HEK293 (cell line): ENCODE results near the gene TBC1D5.

Experiments used
- ZNF202 ChIP-seq: fragments of 450-650 bp; formaldehyde crosslinking; IDR thresholded peaks from 2 replicates; pipeline ENCODE4 v1.5.1; 2016; ENCODE audit warnings: missing biosample characterization, missing genetic modification characterization, borderline replicate concordance
- ZNF274 ChIP-seq, 2 experiments: fragments of 200-500 bp in 1 of 2; fragments of 450-650 bp in 1 of 2; sonication (Bioruptor generic) in 1 of 2; formaldehyde crosslinking in 1 of 2; IDR thresholded peaks; 2 replicates each; pipeline versions ENCODE4 v1.5.1 to v1.6.1; 2014 to 2016; ENCODE audit warnings: borderline replicate concordance in 1 of 2, inconsistent platforms in 1 of 2, low read length in 1 of 2, missing biosample characterization in 1 of 2, missing genetic modification characterization in 1 of 2
- ZNF544 ChIP-seq: fragments of 450-650 bp; formaldehyde crosslinking; IDR thresholded peaks from 2 replicates; pipeline ENCODE4 v1.5.0; 2017; ENCODE audit warnings: missing biosample characterization, missing genetic modification characterization
- ZNF571 ChIP-seq: fragments of 450-650 bp; formaldehyde crosslinking; IDR thresholded peaks from 2 replicates; pipeline ENCODE4 v1.5.0; 2017; ENCODE audit warnings: missing biosample characterization, missing genetic modification characterization
- ZNF654 ChIP-seq: fragments of 450-650 bp; formaldehyde crosslinking; IDR thresholded peaks from 2 replicates; pipeline ENCODE4 v1.5.1; 2016; ENCODE audit warnings: low read depth, missing biosample characterization, missing genetic modification characterization
- TF ChIP-seq, protein P1 (sequence below): fragments of 450-650 bp; formaldehyde crosslinking; conservative IDR thresholded peaks from 2 replicates; pipeline ENCODE4 v1.5.1; 2016; ENCODE audit warnings: low read depth, missing biosample characterization, missing genetic modification characterization
- TF ChIP-seq, protein P2 (sequence below): fragments of 450-650 bp; IDR thresholded peaks from 2 replicates; pipeline ENCODE4 v1.5.1; 2018; ENCODE audit warnings: missing biosample characterization, mild to moderate bottlenecking, missing genetic modification characterization
- TF ChIP-seq, protein P3 (sequence below): fragments of 450-650 bp; formaldehyde crosslinking; IDR thresholded peaks from 2 replicates; pipeline ENCODE4 v1.5.1; 2016; ENCODE audit warnings: missing biosample characterization, missing genetic modification characterization, borderline replicate concordance

DNA sequence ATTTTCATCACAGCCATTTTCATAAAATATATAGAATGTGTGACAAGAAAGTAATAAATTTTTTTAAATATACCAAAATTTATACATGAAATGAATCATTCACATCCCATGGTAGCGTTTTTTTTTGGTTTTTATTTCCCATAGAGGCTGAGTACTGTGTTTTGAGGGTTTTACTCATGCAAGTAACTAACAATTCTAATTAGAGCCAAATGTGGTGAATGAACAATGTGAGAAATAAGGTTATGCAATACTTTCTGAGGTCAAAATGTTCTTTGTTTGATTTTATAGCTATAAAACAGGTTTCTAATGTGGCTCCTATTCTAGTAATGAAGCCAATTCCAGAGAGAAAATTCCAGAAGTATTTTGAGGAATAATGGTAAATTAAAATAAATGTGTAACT, 386.8 kb downstream of the TBC1D5 start:
- TF ChIP-seq ZNF274 (IDR thresholded peaks at IDR 0.05; ENCODE audit: low read length) = no peak
- no peak for TF ChIP-seq ZNF274 (tag by site-specific recombination; IDR thresholded peaks at IDR 0.05; ENCODE audit: borderline replicate concordance)
- TF ChIP-seq, protein P1, sequence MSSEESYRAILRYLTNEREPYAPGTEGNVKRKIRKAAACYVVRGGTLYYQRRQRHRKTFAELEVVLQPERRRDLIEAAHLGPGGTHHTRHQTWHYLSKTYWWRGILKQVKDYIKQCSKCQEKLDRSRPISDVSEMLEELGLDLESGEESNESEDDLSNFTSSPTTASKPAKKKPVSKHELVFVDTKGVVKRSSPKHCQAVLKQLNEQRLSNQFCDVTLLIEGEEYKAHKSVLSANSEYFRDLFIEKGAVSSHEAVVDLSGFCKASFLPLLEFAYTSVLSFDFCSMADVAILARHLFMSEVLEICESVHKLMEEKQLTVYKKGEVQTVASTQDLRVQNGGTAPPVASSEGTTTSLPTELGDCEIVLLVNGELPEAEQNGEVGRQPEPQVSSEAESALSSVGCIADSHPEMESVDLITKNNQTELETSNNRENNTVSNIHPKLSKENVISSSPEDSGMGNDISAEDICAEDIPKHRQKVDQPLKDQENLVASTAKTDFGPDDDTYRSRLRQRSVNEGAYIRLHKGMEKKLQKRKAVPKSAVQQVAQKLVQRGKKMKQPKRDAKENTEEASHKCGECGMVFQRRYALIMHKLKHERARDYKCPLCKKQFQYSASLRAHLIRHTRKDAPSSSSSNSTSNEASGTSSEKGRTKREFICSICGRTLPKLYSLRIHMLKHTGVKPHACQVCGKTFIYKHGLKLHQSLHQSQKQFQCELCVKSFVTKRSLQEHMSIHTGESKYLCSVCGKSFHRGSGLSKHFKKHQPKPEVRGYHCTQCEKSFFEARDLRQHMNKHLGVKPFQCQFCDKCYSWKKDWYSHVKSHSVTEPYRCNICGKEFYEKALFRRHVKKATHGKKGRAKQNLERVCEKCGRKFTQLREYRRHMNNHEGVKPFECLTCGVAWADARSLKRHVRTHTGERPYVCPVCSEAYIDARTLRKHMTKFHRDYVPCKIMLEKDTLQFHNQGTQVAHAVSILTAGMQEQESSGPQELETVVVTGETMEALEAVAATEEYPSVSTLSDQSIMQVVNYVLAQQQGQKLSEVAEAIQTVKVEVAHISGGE (tag by site-specific recombination) = no peak
- TF ChIP-seq ZNF202 (tag by site-specific recombination) = no peak
- TF ChIP-seq, protein P2, sequence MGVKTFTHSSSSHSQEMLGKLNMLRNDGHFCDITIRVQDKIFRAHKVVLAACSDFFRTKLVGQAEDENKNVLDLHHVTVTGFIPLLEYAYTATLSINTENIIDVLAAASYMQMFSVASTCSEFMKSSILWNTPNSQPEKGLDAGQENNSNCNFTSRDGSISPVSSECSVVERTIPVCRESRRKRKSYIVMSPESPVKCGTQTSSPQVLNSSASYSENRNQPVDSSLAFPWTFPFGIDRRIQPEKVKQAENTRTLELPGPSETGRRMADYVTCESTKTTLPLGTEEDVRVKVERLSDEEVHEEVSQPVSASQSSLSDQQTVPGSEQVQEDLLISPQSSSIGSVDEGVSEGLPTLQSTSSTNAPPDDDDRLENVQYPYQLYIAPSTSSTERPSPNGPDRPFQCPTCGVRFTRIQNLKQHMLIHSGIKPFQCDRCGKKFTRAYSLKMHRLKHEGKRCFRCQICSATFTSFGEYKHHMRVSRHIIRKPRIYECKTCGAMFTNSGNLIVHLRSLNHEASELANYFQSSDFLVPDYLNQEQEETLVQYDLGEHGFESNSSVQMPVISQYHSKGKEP (tag by site-specific recombination) = no peak
- no peak for TF ChIP-seq ZNF654
- TF ChIP-seq, protein P3, sequence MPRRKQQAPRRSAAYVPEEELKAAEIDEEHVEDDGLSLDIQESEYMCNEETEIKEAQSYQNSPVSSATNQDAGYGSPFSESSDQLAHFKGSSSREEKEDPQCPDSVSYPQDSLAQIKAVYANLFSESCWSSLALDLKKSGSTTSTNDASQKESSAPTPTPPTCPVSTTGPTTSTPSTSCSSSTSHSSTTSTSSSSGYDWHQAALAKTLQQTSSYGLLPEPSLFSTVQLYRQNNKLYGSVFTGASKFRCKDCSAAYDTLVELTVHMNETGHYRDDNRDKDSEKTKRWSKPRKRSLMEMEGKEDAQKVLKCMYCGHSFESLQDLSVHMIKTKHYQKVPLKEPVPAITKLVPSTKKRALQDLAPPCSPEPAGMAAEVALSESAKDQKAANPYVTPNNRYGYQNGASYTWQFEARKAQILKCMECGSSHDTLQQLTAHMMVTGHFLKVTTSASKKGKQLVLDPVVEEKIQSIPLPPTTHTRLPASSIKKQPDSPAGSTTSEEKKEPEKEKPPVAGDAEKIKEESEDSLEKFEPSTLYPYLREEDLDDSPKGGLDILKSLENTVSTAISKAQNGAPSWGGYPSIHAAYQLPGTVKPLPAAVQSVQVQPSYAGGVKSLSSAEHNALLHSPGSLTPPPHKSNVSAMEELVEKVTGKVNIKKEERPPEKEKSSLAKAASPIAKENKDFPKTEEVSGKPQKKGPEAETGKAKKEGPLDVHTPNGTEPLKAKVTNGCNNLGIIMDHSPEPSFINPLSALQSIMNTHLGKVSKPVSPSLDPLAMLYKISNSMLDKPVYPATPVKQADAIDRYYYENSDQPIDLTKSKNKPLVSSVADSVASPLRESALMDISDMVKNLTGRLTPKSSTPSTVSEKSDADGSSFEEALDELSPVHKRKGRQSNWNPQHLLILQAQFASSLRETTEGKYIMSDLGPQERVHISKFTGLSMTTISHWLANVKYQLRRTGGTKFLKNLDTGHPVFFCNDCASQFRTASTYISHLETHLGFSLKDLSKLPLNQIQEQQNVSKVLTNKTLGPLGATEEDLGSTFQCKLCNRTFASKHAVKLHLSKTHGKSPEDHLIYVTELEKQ (tag by site-specific recombination) = no peak
- no peak for TF ChIP-seq ZNF544 (tag by site-specific recombination)
- no peak for TF ChIP-seq ZNF571 (tag by site-specific recombination)
